Measurements from ENCODE around the gene ACBD4.

DNA sequence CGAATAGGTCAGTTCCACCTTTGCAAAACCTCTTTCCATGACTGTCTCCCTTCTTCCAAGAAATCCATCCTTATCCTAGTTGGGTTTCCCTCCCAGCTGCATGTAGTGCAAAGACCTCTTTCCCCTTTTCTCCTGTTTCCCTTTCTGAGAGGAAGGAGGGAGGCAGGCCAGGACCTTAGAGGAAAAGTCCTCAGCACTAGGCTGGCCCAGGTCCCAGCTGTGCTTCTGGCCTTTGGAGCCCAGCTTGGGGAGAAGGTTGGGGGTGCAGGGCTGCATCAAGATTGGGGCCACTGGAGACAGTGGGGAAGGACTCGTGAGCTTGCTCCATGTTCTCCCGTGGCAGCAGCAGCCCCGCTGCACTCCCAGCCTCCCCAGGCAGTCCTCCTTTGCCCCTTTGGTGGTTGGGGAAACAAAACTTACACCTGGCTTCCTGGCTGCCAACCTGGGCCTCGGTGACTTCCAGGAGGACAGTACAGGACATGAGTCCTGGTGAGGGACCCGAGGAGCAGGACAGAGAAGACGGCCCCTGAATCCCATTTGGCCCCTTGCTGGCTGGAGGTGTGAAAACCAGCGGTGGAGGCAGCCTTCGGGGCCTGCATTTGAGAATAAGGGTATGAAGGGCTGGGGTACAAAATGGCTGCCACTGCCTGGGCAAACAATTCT lies 26.7 kb downstream of the ACBD4 start:
- TF ChIP-seq, protein P1, sequence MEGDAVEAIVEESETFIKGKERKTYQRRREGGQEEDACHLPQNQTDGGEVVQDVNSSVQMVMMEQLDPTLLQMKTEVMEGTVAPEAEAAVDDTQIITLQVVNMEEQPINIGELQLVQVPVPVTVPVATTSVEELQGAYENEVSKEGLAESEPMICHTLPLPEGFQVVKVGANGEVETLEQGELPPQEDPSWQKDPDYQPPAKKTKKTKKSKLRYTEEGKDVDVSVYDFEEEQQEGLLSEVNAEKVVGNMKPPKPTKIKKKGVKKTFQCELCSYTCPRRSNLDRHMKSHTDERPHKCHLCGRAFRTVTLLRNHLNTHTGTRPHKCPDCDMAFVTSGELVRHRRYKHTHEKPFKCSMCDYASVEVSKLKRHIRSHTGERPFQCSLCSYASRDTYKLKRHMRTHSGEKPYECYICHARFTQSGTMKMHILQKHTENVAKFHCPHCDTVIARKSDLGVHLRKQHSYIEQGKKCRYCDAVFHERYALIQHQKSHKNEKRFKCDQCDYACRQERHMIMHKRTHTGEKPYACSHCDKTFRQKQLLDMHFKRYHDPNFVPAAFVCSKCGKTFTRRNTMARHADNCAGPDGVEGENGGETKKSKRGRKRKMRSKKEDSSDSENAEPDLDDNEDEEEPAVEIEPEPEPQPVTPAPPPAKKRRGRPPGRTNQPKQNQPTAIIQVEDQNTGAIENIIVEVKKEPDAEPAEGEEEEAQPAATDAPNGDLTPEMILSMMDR (IDR thresholded peaks at IDR 0.05; ENCODE audit: poor library complexity, severe bottlenecking), result no peak
- TF ChIP-seq POLR2AphosphoS5 (IDR thresholded peaks at IDR 0.05), result no peak

All from neural cell (in vitro differentiated cells).